CD4-positive, alpha-beta T cell treated with Interleukin-17A for 4 hours (primary cell): ENCODE measurements around the gene TSPAN5.
A peak's percentile ranks its signal among the peaks of the same experiment; 100 is the strongest.

Source experiments
- DNase-seq: peaks from one replicate; pipeline ENCODE4 v3.0.0-alpha.2; 2020; ENCODE audit warnings: mixed read lengths

Gene TSPAN5

GRCh38 chr4:98614662-98615061 is 43.7 kb downstream of the TSPAN5 start:
- DNase-seq: no peak

GRCh38 chr4:98614094-98614493 is 44.3 kb downstream of the TSPAN5 start:
- DNase-seq: no peak

- no peak for DNase-seq
Observed at GRCh38 chr4:98613453-98614075, 44.8 kb downstream of the TSPAN5 start.

- no peak for DNase-seq
Observed at GRCh38 chr4:98612318-98613250, 45.8 kb downstream of the TSPAN5 start.

- DNase-seq: no peak
Observed at GRCh38 chr4:98611677-98612317, 46.6 kb downstream of the TSPAN5 start.

GRCh38 chr4:98610926-98611676 is 47.3 kb downstream of the TSPAN5 start:
- DNase-seq: no peak

- DNase-seq: no peak
Observed at GRCh38 chr4:98610431-98610830, 48.0 kb downstream of the TSPAN5 start.

GRCh38 chr4:98609934-98610333 is 48.5 kb downstream of the TSPAN5 start:
- no peak for DNase-seq

GRCh38 chr4:98608356-98608755 is 50.1 kb downstream of the TSPAN5 start:
- no peak for DNase-seq

GRCh38 chr4:98606894-98607293 is 51.5 kb downstream of the TSPAN5 start:
- DNase-seq: no peak

- no peak for DNase-seq
Observed at GRCh38 chr4:98605216-98605615, 53.2 kb downstream of the TSPAN5 start.

- no peak for DNase-seq
Observed at GRCh38 chr4:98604723-98605122, 53.7 kb downstream of the TSPAN5 start.

GRCh38 chr4:98603683-98604521 is 54.5 kb downstream of the TSPAN5 start:
- no peak for DNase-seq

GRCh38 chr4:98602270-98602669 is 56.1 kb downstream of the TSPAN5 start:
- no peak for DNase-seq

GRCh38 chr4:98601708-98602107 is 56.7 kb downstream of the TSPAN5 start:
- DNase-seq: peak; percentile 22

GRCh38 chr4:98599617-98600205 is 58.7 kb downstream of the TSPAN5 start:
- no peak for DNase-seq

GRCh38 chr4:98586962-98587354 is 71.5 kb downstream of the TSPAN5 start:
- DNase-seq: no peak

- DNase-seq: no peak
Observed at GRCh38 chr4:98586291-98586961, 72.0 kb downstream of the TSPAN5 start.

- no peak for DNase-seq
Observed at GRCh38 chr4:98585596-98585995, 72.8 kb downstream of the TSPAN5 start.

GRCh38 chr4:98584265-98584664 is 74.1 kb downstream of the TSPAN5 start:
- DNase-seq: no peak

GRCh38 chr4:98583265-98583664 is 75.1 kb downstream of the TSPAN5 start:
- no peak for DNase-seq
